HG03571 (cell line): ENCODE data around the gene TEX264.
"Not testable (repeated sequence)": the region's sequence is repeated elsewhere in the genome, so short reads cannot be mapped to it uniquely, and the experiment has no call there.

Source experiments
- ATAC-seq: cut with Tn5 transposase; IDR thresholded peaks from one replicate; pipeline ENCODE4 v1.9.1; 2021; ENCODE audit not compliant: unreplicated experiment

TEX264 gene, protein sequence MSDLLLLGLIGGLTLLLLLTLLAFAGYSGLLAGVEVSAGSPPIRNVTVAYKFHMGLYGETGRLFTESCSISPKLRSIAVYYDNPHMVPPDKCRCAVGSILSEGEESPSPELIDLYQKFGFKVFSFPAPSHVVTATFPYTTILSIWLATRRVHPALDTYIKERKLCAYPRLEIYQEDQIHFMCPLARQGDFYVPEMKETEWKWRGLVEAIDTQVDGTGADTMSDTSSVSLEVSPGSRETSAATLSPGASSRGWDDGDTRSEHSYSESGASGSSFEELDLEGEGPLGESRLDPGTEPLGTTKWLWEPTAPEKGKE

DNA sequence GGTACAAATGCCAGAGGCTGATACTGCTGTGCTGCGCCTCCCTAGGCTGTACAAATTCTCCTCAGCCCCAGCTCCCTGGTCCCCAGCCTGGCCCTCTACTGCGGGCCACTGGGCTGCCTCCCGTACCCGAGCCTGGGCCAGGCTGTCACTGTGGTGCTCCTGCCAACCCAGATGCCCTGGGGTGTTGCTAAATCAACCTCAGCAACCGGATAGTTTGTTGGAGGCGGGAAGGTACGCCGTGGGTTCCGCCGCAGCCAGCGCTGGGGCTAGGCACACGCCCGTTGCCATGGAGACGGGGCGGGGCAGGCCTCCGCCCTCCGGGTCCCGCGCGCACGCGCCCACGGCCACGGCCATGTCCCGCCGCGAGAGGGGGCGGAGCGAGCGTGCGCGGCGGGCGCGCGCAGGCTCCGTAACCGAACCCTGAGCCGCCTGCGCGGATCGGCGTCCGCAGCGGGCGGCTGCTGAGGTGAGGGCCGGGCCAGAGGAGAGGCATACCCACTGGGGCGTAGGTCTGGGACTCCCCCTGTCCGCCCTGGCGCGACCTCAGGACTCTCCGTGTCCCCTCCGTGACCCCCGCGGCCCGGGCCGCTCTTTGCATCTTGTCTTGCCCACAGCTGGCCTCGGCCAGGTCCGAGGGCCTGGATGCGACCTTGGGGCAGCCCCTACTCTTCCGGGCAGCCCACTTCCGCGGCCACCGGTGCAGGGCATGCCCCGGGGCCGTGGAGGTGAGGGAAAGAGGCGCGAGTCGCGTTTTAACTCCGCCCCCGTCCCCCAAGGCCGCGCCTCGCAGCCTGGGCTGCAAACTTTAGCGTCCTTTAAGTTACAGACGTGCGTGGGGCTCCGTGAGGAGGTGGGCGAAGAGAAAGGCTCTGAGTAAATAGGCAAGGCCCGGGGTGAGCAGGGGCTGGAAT is at the start of gene TEX264:
TSS of gene TEX264 (plus strand) at position 430 of the 911 bp plus-strand sequence. CDS start 3,053 bp downstream, outside the sequence.
- peak; percentile 61 for ATAC-seq

DNA sequence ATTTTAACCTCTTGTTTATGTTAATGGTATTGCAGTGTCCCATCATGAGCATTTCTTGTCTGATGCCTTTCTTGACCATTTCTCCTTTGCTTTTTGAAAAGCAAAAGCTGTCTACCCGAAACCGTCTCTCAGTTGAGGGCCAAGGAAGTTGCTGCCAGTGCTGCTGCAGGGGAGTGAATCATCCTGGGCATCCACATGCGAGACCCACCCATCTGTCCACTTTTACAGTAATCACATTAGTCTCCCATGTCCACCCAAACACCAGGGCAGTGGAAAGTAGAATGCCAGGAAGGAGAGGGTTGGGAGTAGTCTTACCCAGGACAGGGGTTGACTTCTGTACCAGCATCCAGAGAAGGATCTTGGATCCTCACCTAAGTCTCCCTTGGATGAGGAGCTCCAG is 48.6 kb upstream of the TEX264 start:
- ATAC-seq = no peak

DNA sequence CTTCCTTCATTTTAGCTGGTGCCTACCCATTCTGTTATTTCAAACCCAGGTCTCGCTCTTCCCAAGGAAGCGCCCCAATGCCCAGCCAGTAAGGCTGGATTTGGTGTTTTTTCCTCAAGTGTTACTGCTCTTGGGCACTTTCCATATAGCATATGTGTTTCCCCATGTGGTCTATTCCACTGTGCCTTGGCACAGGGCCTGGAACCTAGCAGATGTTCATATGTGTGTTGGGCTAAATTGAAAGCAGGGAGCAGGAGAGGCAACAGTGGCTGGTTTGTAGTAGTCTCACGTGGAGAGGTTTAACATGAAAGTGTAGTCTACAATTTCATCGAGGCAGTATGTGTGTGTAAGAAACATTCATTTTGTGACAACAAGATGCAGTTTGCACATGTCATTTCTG is 48.2 kb upstream of the TEX264 start:
- ATAC-seq = no peak

DNA sequence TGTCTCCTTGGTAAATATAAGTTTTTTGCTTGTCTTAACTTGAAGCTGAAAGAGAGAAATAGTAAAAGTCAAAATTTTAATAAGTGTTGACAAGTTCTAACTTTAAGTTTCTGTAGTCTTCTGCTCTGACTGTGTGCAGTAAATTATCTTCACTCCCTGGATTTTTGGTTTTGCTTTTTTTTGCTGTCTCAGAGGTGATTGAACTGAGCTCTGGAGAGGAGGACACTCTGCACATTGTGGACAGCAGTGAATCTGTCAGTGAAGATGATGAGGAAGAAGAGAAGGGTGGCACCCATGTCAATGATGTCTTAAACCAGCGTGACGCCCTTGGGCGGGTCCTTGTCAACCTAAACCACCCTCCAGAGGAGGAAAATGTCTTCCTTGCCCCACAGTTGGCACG is 40.5 kb upstream of the TEX264 start:
- ATAC-seq = no peak

DNA sequence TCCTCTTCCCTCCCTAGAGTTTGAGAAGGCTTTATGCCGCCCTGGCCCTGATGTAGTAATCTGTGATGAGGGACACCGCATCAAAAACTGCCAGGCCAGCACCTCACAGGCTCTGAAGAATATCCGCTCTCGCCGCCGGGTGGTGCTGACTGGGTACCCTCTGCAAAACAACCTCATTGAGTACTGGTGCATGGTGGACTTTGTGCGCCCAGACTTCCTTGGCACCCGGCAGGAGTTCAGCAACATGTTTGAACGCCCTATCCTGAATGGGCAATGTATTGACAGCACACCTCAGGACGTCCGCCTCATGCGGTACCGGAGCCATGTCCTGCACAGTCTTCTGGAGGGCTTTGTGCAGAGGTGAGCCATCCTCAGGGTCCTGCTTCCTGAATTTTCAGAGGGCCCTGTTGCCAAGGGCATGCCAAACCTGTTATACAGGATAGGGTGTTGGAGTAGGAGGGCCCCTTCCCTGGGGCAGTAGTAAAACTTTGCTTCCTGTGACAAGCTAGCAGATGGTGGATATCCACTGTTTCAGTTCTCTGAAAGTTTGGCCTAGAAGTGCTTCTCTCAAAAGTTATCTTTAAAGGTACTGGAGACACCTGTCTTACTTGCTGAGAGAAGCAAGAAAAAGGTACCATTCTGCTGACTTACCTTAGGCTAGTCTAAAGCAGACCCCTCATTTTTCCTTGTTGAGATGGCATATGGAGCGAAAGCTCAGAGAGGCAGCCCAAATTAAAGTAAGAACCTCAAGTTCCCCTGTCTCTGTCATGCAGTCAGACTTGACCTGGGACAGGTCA is 33.7 kb upstream of the TEX264 start:
- no peak for ATAC-seq

DNA sequence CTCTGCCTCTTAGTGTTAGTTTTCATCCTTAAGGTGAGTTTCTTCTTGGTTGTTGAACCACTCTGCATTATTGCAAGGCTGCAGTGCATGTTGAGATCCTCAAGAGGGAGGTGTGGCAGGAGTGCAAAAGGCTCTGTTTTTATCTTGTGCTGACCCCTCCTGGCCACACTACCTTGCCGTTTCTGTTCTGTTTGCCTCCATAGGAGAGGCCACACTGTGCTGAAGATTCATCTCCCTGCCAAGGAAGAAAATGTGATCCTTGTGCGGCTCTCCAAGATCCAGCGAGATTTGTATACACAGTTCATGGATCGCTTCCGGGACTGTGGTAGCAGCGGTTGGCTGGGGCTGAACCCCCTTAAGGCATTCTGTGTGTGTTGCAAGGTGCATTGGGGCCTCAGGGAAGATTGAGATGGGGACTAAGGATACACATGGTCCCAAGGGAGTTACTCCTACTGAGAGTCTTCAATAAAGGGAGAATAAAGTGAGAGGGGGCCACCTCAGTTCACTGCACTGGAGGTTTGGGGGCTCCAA is 33.0 kb upstream of the TEX264 start:
- no peak for ATAC-seq

DNA sequence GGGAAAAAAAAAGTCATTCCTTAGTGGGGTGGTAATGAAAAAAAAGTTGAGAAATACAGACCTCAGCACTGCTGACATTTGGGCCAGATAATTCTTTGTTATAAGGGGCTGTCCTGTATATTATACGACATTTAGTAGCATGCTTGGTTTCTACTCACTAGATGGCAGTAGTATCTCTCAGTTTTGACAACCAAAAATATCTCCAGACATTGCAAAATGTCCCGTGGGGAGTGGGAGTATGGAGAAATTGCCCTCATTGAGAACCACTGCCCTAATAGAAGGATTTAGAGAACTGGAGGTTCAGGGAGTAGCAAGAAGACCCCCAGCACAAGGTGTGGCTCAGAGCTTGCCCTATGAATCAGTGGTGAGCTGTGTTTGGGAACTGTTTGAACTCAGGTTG is 28.6 kb upstream of the TEX264 start:
- no peak for ATAC-seq

DNA sequence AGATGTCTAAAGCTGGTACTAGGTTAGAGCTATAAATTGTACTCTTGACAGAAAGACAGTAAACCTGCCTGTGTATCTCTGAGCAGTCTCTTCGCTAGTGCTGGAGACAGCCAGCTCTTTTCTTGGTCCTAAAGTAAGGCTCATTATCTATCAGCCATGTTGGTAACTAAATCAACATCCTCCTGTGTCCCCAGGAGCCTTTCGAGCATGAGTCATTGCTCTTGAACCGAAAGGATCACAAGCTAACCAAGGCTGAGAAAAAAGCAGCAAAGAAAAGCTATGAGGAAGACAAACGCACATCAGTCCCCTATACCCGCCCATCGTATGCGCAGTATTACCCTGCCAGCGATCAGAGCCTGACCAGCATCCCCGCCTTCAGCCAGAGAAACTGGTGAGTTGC is 25.0 kb upstream of the TEX264 start:
- ATAC-seq = no peak

DNA sequence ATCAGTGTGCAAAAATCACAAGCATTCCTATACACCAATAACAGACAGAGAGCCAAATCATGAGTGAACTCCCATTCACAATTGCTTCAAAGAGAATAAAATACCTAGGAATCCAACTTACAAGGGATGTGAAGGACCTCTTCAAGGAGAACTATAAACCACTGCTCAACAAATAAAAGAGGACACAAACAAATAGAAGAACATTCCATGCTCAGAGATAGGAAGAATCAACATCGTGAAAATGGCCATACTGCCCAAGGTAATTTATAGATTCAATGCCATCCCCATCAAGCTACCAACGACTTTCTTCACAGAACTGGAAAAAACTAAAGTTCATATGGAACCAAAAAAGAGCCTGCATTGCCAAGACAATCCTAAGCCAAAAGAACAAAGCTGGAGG is 18.9 kb upstream of the TEX264 start:
- ATAC-seq = not testable (repeated sequence)

DNA sequence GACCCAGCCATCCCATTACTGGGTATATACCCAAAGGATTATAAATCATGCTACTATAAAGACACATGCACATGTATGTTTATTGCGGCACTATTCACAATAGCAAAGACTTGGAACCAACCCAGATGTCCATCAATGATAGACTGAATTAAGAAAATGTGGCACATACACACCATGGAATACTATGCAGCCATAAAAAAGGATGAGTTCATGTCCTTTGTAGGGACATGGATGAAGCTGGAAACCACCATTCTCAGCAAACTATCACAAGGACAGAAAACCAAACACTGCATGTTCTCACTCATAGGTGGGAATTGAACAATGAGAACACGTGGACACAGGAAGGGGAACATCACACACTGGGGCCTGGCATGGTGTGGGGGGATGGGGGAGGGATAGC is 17.6 kb upstream of the TEX264 start:
- ATAC-seq = not testable (repeated sequence)

DNA sequence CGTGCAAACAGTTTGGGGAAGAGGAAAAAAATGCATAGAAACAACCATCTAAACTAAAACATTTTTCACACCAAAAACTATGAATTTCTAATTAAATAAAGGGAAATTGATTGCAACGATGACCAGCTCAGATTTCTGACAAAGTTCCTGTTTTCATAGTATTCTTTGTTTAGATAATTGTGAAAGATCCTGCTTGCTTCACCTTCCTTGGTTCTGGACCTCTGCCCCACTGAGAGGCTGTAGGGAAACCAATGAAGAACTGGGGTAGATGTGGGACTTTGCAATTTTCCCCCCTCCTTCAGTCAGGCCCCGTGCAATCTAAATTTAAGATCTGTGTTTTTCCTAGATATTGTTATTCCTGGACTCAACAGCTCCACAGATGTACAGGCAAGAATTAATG is 13.8 kb upstream of the TEX264 start:
- no peak for ATAC-seq

DNA sequence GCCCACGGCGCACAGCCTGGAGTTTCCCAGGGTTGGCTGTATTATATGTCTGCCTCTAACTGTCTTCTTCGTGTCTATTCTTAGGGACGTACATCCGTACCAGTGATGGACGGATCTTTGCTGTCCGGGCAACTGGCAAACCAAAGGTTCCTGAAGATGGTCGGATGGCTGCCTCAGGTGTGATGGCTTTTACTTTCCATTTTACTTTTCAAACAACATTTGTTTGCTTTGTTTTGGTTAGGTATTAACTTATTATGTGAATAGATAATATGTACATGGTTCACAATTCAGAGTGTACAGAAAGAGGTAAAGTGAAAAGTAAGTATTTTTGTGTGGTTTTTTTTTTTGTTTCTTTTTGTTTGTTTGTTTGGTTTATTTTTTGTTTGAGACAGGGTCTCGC is 11.1 kb upstream of the TEX264 start:
- ATAC-seq = no peak

DNA sequence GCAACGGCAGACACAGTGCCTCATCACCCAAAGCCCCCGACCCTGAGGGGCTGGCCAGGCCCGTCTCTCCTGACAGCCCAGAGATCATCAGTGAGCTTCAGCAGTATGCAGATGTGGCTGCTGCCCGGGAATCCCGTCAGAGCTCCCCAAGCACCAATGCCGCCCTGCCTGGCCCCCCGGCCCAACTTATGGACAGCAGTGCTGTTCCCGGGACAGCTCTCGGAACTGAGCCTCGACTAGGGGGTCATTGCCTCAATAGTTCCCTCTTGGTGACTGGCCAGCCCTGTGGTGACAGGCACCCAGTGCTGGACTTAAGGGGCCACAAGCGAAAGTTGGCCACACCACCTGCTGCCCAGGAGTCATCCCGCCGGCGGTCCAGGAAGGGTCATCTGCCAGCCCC is 8.6 kb upstream of the TEX264 start:
- no peak for ATAC-seq

DNA sequence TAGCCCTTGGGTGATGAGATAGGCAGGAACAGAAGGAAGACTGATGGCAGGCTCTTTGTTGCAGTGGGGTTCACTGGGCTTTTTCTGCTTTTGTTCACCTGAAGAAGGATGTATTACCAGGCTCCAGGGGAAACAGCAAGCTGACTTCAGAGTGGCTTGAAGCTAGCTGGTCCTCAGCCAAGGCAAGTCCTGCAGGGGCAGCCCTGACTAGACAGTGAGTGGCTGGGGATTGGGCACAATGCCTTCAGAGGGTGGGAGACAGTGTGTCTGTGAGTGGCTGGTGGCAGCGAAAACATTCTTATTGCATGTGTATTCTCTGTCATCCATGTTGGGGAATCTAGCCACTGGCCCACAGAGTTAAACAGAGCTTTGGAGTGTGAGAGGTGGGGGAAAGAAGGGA is 2.3 kb upstream of the TEX264 start:
- ATAC-seq = no peak

DNA sequence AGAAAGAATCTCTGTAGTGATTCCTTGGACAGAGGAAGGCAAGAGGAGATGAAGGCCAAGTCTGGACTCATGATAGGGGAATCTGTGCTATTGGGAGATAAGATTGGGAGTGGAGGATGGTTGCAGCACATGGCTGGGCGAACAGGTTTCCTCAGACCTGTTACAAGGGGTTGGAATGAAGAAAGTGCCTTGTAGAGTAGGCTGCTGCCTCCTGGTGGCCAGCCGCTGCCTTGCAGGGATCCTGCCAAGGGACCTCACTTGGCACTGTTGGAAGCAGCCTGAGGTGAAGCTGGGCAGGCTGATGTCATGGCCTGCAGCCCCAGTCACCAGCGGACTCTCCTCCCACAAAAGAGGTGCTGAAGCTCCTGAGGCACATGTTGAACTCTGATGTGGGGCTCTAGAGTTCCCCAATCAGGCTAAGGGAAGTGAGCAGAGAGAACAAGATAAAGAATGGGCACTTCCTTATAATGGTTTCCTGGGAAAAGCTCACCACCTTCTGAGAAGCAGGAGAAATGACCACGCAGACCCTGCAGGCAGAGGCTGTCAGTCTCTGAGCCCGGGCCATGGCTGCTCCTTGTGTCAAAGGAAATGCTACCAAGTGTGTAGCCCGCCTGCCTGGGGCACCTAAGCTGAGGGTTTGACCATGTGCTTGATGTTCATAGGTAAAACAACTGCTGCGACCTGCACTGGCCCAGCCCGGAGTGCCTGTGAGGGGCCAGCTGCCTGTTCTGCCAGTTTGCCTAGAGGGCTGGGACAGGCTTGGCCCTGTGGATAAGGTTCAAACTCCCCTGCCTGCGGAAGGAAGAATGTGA is 1.6 kb upstream of the TEX264 start:
- ATAC-seq = no peak

DNA sequence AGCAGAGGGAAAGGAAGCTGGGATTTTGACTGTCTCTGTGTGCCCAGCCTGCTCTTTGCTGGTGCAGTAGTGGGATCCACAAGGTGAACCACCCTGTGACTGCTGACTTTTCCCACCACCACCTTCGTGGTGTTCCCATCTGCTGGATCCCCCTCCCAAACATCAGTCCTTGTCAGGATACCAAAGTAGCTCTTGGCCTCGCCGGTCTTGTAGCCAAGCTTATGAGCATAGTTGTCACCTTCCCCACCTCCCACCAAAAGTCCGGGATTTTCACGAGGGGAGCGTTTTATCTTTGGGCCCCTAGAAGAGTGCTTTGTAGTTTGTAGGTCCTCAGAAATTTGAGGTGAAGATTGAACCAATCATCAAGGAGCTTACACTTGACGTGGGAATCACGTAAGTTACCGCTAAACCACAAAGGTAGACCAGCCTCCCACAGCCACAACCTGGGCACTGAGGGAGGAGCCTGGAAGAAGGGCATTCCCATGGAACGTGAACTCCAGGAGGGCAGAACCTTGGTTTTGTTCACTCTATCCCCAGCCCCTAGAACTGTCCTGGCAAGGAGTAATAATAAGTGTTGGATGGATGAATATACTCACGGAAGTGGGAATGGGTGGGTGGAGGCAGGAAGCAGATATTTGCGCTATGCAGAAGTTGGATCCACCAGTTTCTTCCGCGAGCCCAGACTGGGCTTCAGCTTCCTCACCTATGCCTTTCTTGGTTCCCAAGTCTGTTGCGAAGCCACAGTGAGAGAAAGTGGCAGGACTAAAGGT is 814 bp upstream of the TEX264 start:
- no peak for ATAC-seq

DNA sequence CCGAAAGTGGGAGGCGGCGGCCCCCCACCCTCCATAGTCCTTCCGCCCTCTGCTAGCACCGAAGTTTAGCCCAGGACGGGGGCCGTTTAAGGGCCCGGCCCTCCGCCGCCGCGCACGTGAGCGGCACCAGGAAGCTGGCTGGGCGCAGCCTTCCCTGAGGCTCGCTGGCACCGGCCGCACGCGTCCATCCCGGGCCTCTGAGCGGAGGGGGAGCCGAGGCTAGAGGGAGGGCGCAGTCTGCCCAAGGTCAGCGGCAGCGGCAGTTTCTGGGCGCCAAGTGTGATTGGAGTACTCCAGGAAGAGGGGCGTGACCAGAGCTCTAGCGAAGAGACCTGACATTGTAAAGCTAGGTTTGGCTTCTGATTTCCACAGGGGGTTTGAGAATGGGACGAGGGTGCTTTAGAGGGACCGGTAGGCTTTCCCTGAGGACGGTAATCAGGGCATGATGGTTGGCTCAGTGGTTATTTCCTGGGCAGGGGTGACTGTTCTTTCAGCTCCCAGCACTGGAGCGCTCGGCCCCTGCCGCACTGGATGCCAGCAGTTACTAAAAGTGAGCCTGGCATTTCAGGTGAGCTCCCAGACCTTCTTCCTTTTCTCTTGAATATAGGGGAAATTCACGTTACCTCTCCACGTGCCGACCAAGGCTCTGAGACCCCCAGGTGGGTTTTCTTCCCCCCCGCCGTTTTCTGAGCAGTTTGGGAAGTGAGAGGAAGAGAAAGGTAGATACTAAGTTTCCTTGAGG is 853 bp downstream of the TEX264 start:
- ATAC-seq = peak; percentile 42

DNA sequence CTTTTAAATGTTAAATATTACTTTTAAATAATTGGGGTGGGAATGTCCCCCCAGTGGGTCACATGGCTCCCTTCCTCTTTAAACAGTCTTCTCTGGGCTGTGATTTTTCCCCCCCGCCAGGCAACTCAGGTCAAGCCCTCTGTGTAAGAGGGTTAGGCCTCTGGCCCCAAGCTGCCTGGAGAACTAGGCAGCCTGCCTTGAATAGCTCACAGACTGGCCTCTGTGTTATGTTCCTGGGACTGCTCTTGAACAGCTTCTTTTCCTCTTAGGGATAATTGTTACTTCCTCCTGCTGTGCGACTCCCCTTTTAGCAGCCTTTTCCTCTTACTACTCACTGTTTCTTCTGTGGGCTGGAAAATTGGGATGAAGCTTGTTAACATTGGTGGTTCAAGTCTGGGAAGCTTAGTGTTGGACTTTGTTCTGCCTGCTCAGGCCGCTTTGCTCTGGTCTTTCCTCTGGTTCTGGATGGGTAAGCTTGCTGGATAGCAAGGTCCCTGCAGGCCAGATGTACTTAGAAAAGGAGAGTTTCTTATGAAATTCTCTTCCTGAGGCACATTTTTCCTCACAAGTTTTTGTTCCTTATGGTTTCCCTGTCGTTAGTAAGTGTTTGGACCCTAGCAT is 2.2 kb downstream of the TEX264 start:
- no peak for ATAC-seq
